Naive thymus-derived CD4-positive, alpha-beta T cell (primary cell): ENCODE data around the gene TNPO3. TPM values are rescaled to one million over a fixed set of nuclear protein-coding genes. Genes with fewer than 3 reads are reported as not detected.
A peak's percentile ranks its signal among the peaks of the same experiment; 100 is the strongest.

Source experiments
- ATAC-seq: fragments of 150-1000 bp; cut with Tn5 transposase; 2 replicates; pipeline ENCODE4 v1.10.0; 2021; ENCODE audit warnings: mild to moderate bottlenecking, moderate library complexity
- CTCF ChIA-PET: fragments of 350-600 bp; sonication (Branson Sonifier 250); formaldehyde crosslinking; loops from one replicate; lab custom pipeline; 2021; ENCODE audit warnings: antibody characterized with exemption; lab: Charles Lee
- POLR2A ChIA-PET: fragments of 350-600 bp; sonication (Branson Sonifier 250); formaldehyde crosslinking; loops from one replicate; lab custom pipeline; 2021; ENCODE audit warnings: antibody characterized with exemption, inconsistent platforms; lab: Charles Lee
- DNase-seq, 9 donors: peaks; one replicate each; pipeline versions ENCODE4 v3.0.0 to v3.0.0-alpha.2; 2020 to 2022; ENCODE audit warnings: mixed read lengths in 1 of 9
- H3K27ac ChIP-seq: one replicate; pipeline ENCODE4 v1.7.0; 2013; ENCODE audit warnings: mild to moderate bottlenecking, low read depth, low read length, moderate library complexity
- H3K27me3 ChIP-seq, 2 donors: one replicate each; pipeline ENCODE4 v1.7.0; 2013; ENCODE audit warnings: low read length in 2 of 2, mild to moderate bottlenecking in 2 of 2, moderate library complexity in 2 of 2; ENCODE audit not compliant: control insufficient read depth in 2 of 2, insufficient read depth in 2 of 2
- H3K36me3 ChIP-seq, 3 experiments: 1 replicate in 2 of 3; 2 replicates in 1 of 3; pipeline ENCODE4 v1.7.0; 2013; ENCODE audit warnings: low read length in 3 of 3, mild to moderate bottlenecking in 3 of 3, moderate library complexity in 1 of 3; ENCODE audit not compliant: insufficient read depth in 3 of 3, control insufficient read depth in 2 of 3
- H3K4me1 ChIP-seq, 2 donors: one replicate each; pipeline ENCODE4 v1.7.0; 2013; ENCODE audit warnings: low read length in 2 of 2, mild to moderate bottlenecking in 2 of 2, moderate library complexity in 1 of 2; ENCODE audit not compliant: control insufficient read depth in 2 of 2, insufficient read depth in 2 of 2
- H3K4me3 ChIP-seq: 2 replicates; pipeline ENCODE4 v1.7.0; 2013; ENCODE audit warnings: mild to moderate bottlenecking, low read length
- H3K9me3 ChIP-seq, 3 experiments: 1 replicate in 2 of 3; 2 replicates in 1 of 3; pipeline ENCODE4 v1.7.0; 2013; ENCODE audit warnings: low read length in 3 of 3; ENCODE audit not compliant: control insufficient read depth in 2 of 3
- H3K27ac Mint-ChIP-seq, 9 donors: one replicate each; pipeline ENCODE4 v1.8.0; 2020 to 2022; ENCODE audit warnings: mixed read lengths in 9 of 9, mild to moderate bottlenecking in 8 of 9, moderate library complexity in 5 of 9, inconsistent platforms in 2 of 9
- H3K27me3 Mint-ChIP-seq, 5 donors: one replicate each; pipeline ENCODE4 v1.8.0; 2021 to 2022; ENCODE audit warnings: mixed read lengths in 5 of 5, mild to moderate bottlenecking in 1 of 5
- H3K36me3 Mint-ChIP-seq, 5 donors: one replicate each; pipeline ENCODE4 v1.8.0; 2020 to 2022; ENCODE audit warnings: mixed read lengths in 5 of 5, mild to moderate bottlenecking in 3 of 5, inconsistent platforms in 1 of 5
- H3K4me1 Mint-ChIP-seq, 7 donors: one replicate each; pipeline ENCODE4 v1.8.0; 2020 to 2022; ENCODE audit warnings: mixed read lengths in 7 of 7, mild to moderate bottlenecking in 3 of 7, inconsistent platforms in 1 of 7
- H3K4me3 Mint-ChIP-seq, 10 donors: one replicate each; pipeline ENCODE4 v1.8.0; 2020 to 2022; ENCODE audit warnings: mild to moderate bottlenecking in 10 of 10, mixed read lengths in 10 of 10, moderate library complexity in 6 of 10, inconsistent platforms in 2 of 10
- H3K9me3 Mint-ChIP-seq, 11 donors: one replicate each; pipeline ENCODE4 v1.8.0; 2020 to 2022; ENCODE audit warnings: mixed read lengths in 11 of 11, mild to moderate bottlenecking in 4 of 11, inconsistent platforms in 1 of 11, moderate library complexity in 1 of 11
- intact Hi-C, 2 donors: fragments of 100-400 bp; cut with micrococcal nuclease; formaldehyde crosslinking; loops; one replicate each; pipeline ENCODE4 v1.15.1; 2023
- polyA plus RNA-seq, 2 donors: library from polyadenylated mRNA; unstranded; fragments of 300-500 nt; fragmentation: Illumina TruSeq; gene quantifications; one replicate each; pipeline ENCODE4 v1.2.3, GENCODE V29; 2021
- total RNA-seq, 6 experiments: library from RNA in 5 of 6; stranded (reverse) in 5 of 6; gene quantifications; 1 replicate in 5 of 6; 2 replicates in 1 of 6; pipeline ENCODE4 v1.2.3 and lab custom pipeline; 2021 to 2026

TNPO3 gene
- total and polyA plus RNA-seq, 7 experiments from 2014 or later, result 28.6 to 40.6 (median 37.7) TPM

DNA sequence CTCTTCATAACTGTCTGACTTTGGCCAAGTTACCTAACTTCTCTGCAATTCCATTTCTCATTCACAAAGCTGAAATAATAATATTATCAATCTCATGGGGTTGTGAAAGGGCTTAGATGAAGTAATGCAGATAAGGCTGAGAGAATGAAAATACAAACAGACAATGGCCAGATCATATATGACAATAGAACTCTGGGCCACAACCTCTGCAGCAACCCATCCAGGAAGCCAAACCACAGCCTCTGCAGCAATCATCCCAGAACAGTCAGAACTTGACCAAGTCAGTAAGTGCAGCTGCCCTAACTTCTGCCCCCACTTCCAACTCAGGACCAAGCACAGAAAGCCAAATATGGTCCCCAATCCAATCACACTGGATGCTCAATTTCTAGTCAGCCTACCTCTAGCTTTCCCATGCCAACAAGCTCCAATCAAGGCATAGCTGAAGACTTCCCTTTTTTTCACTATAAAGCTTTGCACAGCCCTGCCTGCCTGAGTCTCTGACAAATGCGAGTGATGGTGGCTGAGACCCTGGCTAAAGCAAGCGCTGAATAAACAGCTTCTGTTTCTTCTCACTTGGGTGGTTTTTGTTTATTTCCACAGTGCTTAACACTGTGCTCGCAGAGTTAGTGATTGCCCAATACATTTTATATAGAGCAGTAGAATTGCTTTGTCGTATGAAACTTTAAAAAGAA lies 34.8 kb upstream of the TNPO3 start:
- H3K27me3 ChIP-seq, result no peaks in the 10 kb centered on the region
- DNase-seq (no peak), ATAC-seq (peak; percentile 43)
- H3K36me3 Mint-ChIP-seq, result no peaks in the 10 kb centered on the region
- H3K9me3 ChIP-seq, result no peaks in the 10 kb centered on the region
- H3K27ac Mint-ChIP-seq, result peak overlapping the region in 1 of 9 donors; percentile 57
- no peaks in the 10 kb centered on the region for H3K27me3 Mint-ChIP-seq
- no peaks in the 10 kb centered on the region for H3K9me3 Mint-ChIP-seq
- peaks cover 0 to 3% of the 10 kb centered on the region in 2 donors for H3K4me1 ChIP-seq
- ChIA-PET CTCF (interaction anchor here (0.7 to 2.2 kb wide), 3 partner anchors 45 to 54 kb away, joined by 3 to 6 read pairs (median 3); partner anchors contain the start of gene TSPAN33), POLR2A (interaction anchor here (1.0 to 1.3 kb wide), 2 partner anchors 10 to 81 kb away, joined by 3 to 4 read pairs; no protein-coding TSS in a partner anchor)
- peaks cover 6 to 26% (median 12%) of the 10 kb centered on the region in 7 donors for H3K4me1 Mint-ChIP-seq
- H3K4me3 Mint-ChIP-seq, result no peak overlapping the region
- intact Hi-C loops, result loop anchor here (2.0 to 10.0 kb wide), 6 partner anchors 35 to 122 kb away; partner anchors contain the start of genes TNPO3 (in 1 of the 2) and TSPAN33 (in 1 of the 2)
- H3K36me3 ChIP-seq, result no peaks in the 10 kb centered on the region
- H3K4me3 ChIP-seq, result no peak overlapping the region
- no peak overlapping the region for H3K27ac ChIP-seq

DNA sequence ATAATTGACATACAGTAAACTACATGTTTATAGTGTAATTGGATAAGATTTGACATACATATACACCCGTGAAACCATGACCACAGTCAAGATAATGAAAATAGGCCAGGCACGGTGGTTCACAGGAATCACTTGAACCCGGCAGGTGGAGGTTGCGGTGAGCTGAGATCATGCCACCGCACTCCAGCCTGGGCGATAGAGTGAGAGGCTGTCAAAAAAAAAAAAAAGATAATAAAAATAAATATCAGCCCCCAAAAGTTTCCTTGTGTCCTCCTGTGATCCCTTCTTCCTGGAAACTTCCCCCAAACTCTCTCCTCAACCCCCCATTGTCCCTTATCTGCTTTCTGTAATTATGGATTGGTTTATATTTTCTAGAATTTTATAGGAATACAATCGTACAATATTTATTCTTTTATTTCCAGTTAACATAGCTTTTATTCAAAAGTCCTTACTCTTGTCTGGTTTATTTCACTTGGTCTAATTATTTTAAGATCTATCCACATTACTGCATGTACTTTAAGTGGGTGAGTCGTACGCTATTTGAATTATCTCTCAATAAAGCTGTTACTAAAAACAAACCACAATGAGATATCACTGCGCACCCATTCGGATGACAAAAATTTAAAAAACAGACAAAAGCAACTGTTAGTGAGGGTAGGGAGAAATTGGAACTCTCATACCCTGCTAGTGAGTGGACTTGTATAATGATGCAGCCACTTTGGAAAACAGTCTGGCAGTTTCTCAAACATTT lies 30.1 kb upstream of the TNPO3 start:
- intact Hi-C loops, result no loop called here
- POLR2A ChIA-PET, result no interaction called here
- H3K9me3 Mint-ChIP-seq, result no peaks in the 10 kb centered on the region
- no peak overlapping the region for H3K4me3 Mint-ChIP-seq
- no peaks in the 10 kb centered on the region for H3K36me3 Mint-ChIP-seq
- peaks cover 0 to 4% (median 0%) of the 10 kb centered on the region in 5 donors for H3K27me3 Mint-ChIP-seq
- Histone ChIP-seq H3K27me3 (no peaks in the 10 kb centered on the region), H3K27ac (no peak overlapping the region), H3K36me3 (no peaks in the 10 kb centered on the region), H3K4me1 (no peaks in the 10 kb centered on the region), H3K4me3 (no peak overlapping the region), H3K9me3 (no peaks in the 10 kb centered on the region)
- peaks cover 0 to 13% (median 0%) of the 10 kb centered on the region in 7 donors for H3K4me1 Mint-ChIP-seq
- H3K27ac Mint-ChIP-seq, result no peak overlapping the region
- ATAC-seq, result no peak
- no peak for DNase-seq
- CTCF ChIA-PET, result interaction anchor here (0.6 kb wide), 1 partner anchor 185 kb away, joined by 4 read pairs; no protein-coding TSS in a partner anchor

DNA sequence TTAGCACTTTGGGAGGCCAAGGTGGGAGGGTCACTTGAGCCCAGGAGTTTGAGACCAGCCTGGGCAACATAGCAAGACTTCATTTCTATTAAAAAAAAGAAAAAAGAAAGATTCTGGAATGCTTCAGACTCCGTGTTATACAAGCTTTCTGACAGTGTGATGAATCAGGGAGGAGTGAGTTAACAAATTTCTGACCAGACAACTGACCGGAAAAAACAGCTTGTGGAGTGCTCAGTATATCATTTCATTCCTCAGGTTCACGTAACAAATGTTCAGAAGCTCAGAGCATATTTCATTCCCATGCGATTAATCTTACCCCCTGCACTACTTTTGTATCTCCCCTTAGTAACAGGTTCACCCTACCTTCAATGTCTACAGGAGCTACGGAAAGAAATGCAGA lies 28.6 kb upstream of the TNPO3 start:
- ChIA-PET CTCF (no interaction called here), POLR2A (interaction anchor here (0.6 kb wide), 1 partner anchor 30 kb away, joined by 3 read pairs; no protein-coding TSS in a partner anchor)
- Histone ChIP-seq H3K27me3 (no peaks in the 10 kb centered on the region), H3K36me3 (no peaks in the 10 kb centered on the region), H3K4me3 (no peak overlapping the region), H3K4me1 (no peaks in the 10 kb centered on the region), H3K9me3 (no peaks in the 10 kb centered on the region), H3K27ac (no peak overlapping the region)
- Mint-ChIP-seq H3K4me1 (peaks cover 0 to 2% (median 0%) of the 10 kb centered on the region in 7 donors), H3K27ac (no peak overlapping the region), H3K4me3 (no peak overlapping the region), H3K27me3 (peaks cover 0 to 10% (median 0%) of the 10 kb centered on the region in 5 donors), H3K36me3 (no peaks in the 10 kb centered on the region), H3K9me3 (no peaks in the 10 kb centered on the region)
- ATAC-seq (no peak), DNase-seq (no peak)
- intact Hi-C loops, result no loop called here

DNA sequence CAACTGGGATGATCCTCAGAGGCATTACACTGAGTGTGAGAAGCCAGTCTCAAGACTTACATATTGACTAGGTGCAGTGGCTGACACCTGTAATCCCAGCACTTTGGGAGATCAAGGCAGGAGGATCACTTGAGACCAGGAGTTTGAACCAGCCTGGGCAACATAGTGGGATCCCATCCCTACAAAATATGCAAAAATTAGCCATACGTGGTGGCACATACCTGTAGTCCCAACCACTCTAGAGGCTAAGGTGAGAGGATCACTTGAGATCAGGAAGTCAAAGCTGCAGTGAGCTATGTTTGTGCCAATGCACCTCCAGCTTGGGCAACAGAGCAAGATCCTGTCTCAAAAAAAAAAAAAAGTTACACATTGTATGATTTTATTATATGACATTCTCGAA lies 23.5 kb upstream of the TNPO3 start:
- no peaks in the 10 kb centered on the region for H3K36me3 Mint-ChIP-seq
- intact Hi-C loops, result no loop called here
- H3K4me3 Mint-ChIP-seq, result no peak overlapping the region
- Histone ChIP-seq H3K27ac (no peak overlapping the region), H3K36me3 (no peaks in the 10 kb centered on the region), H3K4me3 (no peak overlapping the region), H3K27me3 (no peaks in the 10 kb centered on the region), H3K4me1 (no peaks in the 10 kb centered on the region), H3K9me3 (no peaks in the 10 kb centered on the region)
- no peak for ATAC-seq
- DNase-seq, result no peak
- peaks cover 0 to 2% (median 0%) of the 10 kb centered on the region in 11 donors for H3K9me3 Mint-ChIP-seq
- no peak overlapping the region for H3K27ac Mint-ChIP-seq
- H3K27me3 Mint-ChIP-seq, result peaks cover 0 to 19% (median 0%) of the 10 kb centered on the region in 5 donors
- ChIA-PET POLR2A (interaction anchor here (0.6 kb wide), 1 partner anchor 422 kb away, joined by 3 read pairs; no protein-coding TSS in a partner anchor), CTCF (interaction anchor here (0.9 kb wide), 1 partner anchor 299 kb away, joined by 3 read pairs; no protein-coding TSS in a partner anchor)
- peaks cover 0 to 3% (median 0%) of the 10 kb centered on the region in 7 donors for H3K4me1 Mint-ChIP-seq

- Histone ChIP-seq H3K9me3 (no peaks in the 10 kb centered on the region), H3K4me1 (no peaks in the 10 kb centered on the region), H3K27ac (no peak overlapping the region), H3K36me3 (no peaks in the 10 kb centered on the region), H3K4me3 (no peak overlapping the region), H3K27me3 (no peaks in the 10 kb centered on the region)
- H3K27ac Mint-ChIP-seq, result no peak overlapping the region
- H3K36me3 Mint-ChIP-seq, result no peaks in the 10 kb centered on the region
- DNase-seq (no peak), ATAC-seq (no peak)
- peaks cover 0 to 9% (median 0%) of the 10 kb centered on the region in 7 donors for H3K4me1 Mint-ChIP-seq
- H3K4me3 Mint-ChIP-seq, result no peak overlapping the region
- H3K9me3 Mint-ChIP-seq, result peaks cover 0 to 2% (median 0%) of the 10 kb centered on the region in 11 donors
- POLR2A ChIA-PET, result no interaction called here
- H3K27me3 Mint-ChIP-seq, result peaks cover 0 to 19% (median 0%) of the 10 kb centered on the region in 5 donors
- CTCF ChIA-PET, result no interaction called here
- intact Hi-C loops, result no loop called here
Measured at GRCh38 chr7:129076886-129077285, 22.0 kb upstream of the TNPO3 start.

- DNase-seq (no peak), ATAC-seq (no peak)
- no peak overlapping the region for H3K4me3 Mint-ChIP-seq
- H3K27ac Mint-ChIP-seq, result no peak overlapping the region
- Histone ChIP-seq H3K36me3 (no peaks in the 10 kb centered on the region), H3K9me3 (no peaks in the 10 kb centered on the region), H3K4me1 (no peaks in the 10 kb centered on the region), H3K27me3 (no peaks in the 10 kb centered on the region), H3K4me3 (no peak overlapping the region), H3K27ac (no peak overlapping the region)
- intact Hi-C loops, result no loop called here
- ChIA-PET POLR2A (no interaction called here), CTCF (no interaction called here)
- peaks cover 0 to 2% (median 0%) of the 10 kb centered on the region in 11 donors for H3K9me3 Mint-ChIP-seq
- peaks cover 0 to 7% (median 0%) of the 10 kb centered on the region in 7 donors for H3K4me1 Mint-ChIP-seq
- peaks cover 0 to 20% (median 4%) of the 10 kb centered on the region in 5 donors for H3K27me3 Mint-ChIP-seq
- no peaks in the 10 kb centered on the region for H3K36me3 Mint-ChIP-seq
Measured at GRCh38 chr7:129074994-129075393, 20.1 kb upstream of the TNPO3 start.
